ENCODE measurements around the gene DCTPP1.

GRCh38 chr16:30407804-30408534 is 21.9 kb downstream of the DCTPP1 start:
- no peak for TF ChIP-seq CTCF (IDR thresholded peaks at IDR 0.05)
- no peak for TF ChIP-seq POLR2A (IDR thresholded peaks at IDR 0.05)
